K562 (cell line): Measurements from ENCODE around the gene NACC1. TPM values are rescaled to one million over a fixed set of nuclear protein-coding genes. Genes with fewer than 3 reads are reported as not detected.

Source experiments
- CBX5 ChIP-seq: IDR thresholded peaks from 2 replicates; pipeline ENCODE4 v1.6.1; 2014; ENCODE audit warnings: low read depth, borderline replicate concordance
- HNRNPL ChIP-seq: fragments of 200-400 bp; formaldehyde crosslinking; IDR thresholded peaks from 2 replicates; pipeline ENCODE4 v1.6.1; 2017; ENCODE audit warnings: low read depth, mild to moderate bottlenecking, low read length
- HSF4 ChIP-seq: fragments of 250-450 bp; sonication (Bioruptor Pico); IDR thresholded peaks from 2 replicates; pipeline ENCODE4 v2.1.2; 2022; ENCODE audit warnings: mild to moderate bottlenecking, moderate library complexity, borderline replicate concordance
- POLR2A ChIP-seq: fragments of 450-650 bp; conservative IDR thresholded peaks from 2 replicates; pipeline ENCODE4 v1.6.1; 2016
- RBBP5 ChIP-seq: fragments of 200-600 bp; sonication (generic); IDR thresholded peaks from 2 replicates; pipeline ENCODE4 v1.6.1; 2012; ENCODE audit warnings: borderline replicate concordance, mild to moderate bottlenecking, low read length, control low read depth, inconsistent platforms; ENCODE audit not compliant: insufficient read depth, poor library complexity, severe bottlenecking
- SIN3A ChIP-seq, 2 experiments: fragments of 150-350 bp in 1 of 2; IDR thresholded peaks; 2 replicates each; pipeline ENCODE4 v1.6.1; 2011 to 2016; ENCODE audit warnings: borderline replicate concordance in 2 of 2, low read depth in 2 of 2, low read length in 2 of 2, mild to moderate bottlenecking in 2 of 2, moderate library complexity in 2 of 2; ENCODE audit not compliant: control insufficient read depth in 1 of 2
- ZNF707 ChIP-seq: fragments of 250-450 bp; sonication (Bioruptor Pico); conservative IDR thresholded peaks from 2 replicates; pipeline ENCODE4 v1.8.0; 2022; ENCODE audit warnings: inconsistent platforms, mild to moderate bottlenecking, moderate library complexity
- polyA plus RNA-seq, 8 experiments: library from polyadenylated mRNA; depleted of rRNA in 4 of 8; stranded (reverse) in 5 of 8; unstranded in 3 of 8; fragments of >200 nt; fragmentation: Nextera tagmentation in 2 of 8; fragmentation: Illumina TruSeq in 1 of 8; extraction: Ambion mirVana in 2 of 8; extraction: Trizol in 1 of 8; gene quantifications; 2 replicates each; pipeline versions ENCODE4 v1.2.1 to v1.2.3, GENCODE V29; 2011 to 2014; ENCODE audit warnings: inconsistent platforms in 1 of 8, missing spikeins in 1 of 8
- total RNA-seq, 7 experiments: library from RNA; depleted of rRNA in 6 of 7; stranded (reverse); fragments of >200 nt in 6 of 7; fragmentation: Illumina TruSeq in 2 of 7; extraction: Trizol in 2 of 7; gene quantifications; 2 replicates each; pipeline versions ENCODE4 v1.2.1 to v1.2.3, GENCODE V29; 2011 to 2021; ENCODE audit warnings: low replicate concordance in 1 of 7
- TF ChIP-seq, protein P1 (sequence below), 2 experiments: IDR thresholded peaks; 2 replicates each; pipeline ENCODE4 v1.6.1; 2012; ENCODE audit warnings: improper control_type of control experiment in 2 of 2, low read depth in 2 of 2, low read length in 2 of 2, borderline replicate concordance in 1 of 2
- TF ChIP-seq, protein P2 (sequence below): fragments of 450-650 bp; IDR thresholded peaks from 2 replicates; pipeline ENCODE4 v1.6.1; 2016; ENCODE audit warnings: mild to moderate bottlenecking, moderate library complexity
- TF ChIP-seq, protein P3 (sequence below): sonication (generic); formaldehyde crosslinking; IDR thresholded peaks from 2 replicates; pipeline ENCODE4 v1.9.0; 2022; ENCODE audit warnings: mild to moderate bottlenecking, missing genetic modification reagents

Gene NACC1
- total and polyA plus RNA-seq, 9 of the 15 experiments (the other 6 are each of a cell fraction or from before 2014, with no cell fraction given): 0.04 to 96.6 (median 25.8) TPM

DNA sequence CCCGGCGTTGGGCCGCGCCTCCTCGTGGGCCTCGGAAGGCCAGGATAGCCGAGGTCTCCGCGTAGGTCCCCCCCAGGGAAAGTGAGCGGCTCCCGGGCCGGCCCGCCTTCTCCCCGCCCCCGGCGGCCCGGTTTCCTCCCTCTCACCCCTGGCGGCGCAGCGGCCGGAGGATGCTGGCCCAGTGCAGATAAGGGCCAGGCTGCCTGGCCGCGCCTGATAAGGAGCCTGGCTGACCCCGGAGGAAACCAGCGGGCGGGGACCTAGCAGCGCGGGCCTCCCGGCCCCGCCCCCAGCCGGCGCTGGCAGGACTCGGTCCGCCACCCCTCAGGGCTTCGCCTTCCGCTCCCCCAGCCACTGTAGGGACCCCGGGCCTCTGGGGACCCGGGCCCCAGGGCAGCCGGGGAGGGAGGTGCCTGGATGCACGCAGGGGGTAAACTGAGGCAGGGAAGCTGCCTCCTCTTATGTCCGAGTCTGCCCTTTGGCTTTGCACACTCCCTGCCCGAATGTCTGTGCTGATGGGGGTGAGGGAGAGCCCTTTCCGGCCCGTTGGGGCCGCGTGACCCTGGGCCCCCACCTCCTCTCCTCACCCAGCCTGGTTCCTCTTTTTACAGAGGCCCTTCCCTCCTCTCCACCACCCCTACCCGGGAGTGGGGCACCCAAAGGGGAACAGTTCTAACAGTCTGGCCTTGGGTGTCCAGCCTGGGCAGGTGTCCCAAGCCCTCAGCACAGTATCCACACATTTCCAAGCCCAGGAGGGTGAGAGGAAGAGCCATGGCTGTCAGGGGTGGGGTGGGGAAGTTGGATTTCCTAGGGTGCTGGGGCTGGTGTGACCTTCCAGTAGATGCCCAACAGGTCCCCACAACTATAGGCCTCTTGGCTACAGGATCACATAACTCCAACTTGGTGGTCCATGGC, 15.1 kb upstream of the NACC1 start, which contains the start of gene LYL1 (continued):
- TF ChIP-seq, protein P1, sequence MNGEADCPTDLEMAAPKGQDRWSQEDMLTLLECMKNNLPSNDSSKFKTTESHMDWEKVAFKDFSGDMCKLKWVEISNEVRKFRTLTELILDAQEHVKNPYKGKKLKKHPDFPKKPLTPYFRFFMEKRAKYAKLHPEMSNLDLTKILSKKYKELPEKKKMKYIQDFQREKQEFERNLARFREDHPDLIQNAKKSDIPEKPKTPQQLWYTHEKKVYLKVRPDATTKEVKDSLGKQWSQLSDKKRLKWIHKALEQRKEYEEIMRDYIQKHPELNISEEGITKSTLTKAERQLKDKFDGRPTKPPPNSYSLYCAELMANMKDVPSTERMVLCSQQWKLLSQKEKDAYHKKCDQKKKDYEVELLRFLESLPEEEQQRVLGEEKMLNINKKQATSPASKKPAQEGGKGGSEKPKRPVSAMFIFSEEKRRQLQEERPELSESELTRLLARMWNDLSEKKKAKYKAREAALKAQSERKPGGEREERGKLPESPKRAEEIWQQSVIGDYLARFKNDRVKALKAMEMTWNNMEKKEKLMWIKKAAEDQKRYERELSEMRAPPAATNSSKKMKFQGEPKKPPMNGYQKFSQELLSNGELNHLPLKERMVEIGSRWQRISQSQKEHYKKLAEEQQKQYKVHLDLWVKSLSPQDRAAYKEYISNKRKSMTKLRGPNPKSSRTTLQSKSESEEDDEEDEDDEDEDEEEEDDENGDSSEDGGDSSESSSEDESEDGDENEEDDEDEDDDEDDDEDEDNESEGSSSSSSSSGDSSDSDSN (IDR thresholded peaks at IDR 0.05; ENCODE audit: borderline replicate concordance in 1 of 2, low read depth in 2 of 2, low read length in 2 of 2): peak; percentile 87 to 98; a peak in 3 of 4 replicates
- no peak for TF ChIP-seq ZNF707
- TF ChIP-seq, protein P2, sequence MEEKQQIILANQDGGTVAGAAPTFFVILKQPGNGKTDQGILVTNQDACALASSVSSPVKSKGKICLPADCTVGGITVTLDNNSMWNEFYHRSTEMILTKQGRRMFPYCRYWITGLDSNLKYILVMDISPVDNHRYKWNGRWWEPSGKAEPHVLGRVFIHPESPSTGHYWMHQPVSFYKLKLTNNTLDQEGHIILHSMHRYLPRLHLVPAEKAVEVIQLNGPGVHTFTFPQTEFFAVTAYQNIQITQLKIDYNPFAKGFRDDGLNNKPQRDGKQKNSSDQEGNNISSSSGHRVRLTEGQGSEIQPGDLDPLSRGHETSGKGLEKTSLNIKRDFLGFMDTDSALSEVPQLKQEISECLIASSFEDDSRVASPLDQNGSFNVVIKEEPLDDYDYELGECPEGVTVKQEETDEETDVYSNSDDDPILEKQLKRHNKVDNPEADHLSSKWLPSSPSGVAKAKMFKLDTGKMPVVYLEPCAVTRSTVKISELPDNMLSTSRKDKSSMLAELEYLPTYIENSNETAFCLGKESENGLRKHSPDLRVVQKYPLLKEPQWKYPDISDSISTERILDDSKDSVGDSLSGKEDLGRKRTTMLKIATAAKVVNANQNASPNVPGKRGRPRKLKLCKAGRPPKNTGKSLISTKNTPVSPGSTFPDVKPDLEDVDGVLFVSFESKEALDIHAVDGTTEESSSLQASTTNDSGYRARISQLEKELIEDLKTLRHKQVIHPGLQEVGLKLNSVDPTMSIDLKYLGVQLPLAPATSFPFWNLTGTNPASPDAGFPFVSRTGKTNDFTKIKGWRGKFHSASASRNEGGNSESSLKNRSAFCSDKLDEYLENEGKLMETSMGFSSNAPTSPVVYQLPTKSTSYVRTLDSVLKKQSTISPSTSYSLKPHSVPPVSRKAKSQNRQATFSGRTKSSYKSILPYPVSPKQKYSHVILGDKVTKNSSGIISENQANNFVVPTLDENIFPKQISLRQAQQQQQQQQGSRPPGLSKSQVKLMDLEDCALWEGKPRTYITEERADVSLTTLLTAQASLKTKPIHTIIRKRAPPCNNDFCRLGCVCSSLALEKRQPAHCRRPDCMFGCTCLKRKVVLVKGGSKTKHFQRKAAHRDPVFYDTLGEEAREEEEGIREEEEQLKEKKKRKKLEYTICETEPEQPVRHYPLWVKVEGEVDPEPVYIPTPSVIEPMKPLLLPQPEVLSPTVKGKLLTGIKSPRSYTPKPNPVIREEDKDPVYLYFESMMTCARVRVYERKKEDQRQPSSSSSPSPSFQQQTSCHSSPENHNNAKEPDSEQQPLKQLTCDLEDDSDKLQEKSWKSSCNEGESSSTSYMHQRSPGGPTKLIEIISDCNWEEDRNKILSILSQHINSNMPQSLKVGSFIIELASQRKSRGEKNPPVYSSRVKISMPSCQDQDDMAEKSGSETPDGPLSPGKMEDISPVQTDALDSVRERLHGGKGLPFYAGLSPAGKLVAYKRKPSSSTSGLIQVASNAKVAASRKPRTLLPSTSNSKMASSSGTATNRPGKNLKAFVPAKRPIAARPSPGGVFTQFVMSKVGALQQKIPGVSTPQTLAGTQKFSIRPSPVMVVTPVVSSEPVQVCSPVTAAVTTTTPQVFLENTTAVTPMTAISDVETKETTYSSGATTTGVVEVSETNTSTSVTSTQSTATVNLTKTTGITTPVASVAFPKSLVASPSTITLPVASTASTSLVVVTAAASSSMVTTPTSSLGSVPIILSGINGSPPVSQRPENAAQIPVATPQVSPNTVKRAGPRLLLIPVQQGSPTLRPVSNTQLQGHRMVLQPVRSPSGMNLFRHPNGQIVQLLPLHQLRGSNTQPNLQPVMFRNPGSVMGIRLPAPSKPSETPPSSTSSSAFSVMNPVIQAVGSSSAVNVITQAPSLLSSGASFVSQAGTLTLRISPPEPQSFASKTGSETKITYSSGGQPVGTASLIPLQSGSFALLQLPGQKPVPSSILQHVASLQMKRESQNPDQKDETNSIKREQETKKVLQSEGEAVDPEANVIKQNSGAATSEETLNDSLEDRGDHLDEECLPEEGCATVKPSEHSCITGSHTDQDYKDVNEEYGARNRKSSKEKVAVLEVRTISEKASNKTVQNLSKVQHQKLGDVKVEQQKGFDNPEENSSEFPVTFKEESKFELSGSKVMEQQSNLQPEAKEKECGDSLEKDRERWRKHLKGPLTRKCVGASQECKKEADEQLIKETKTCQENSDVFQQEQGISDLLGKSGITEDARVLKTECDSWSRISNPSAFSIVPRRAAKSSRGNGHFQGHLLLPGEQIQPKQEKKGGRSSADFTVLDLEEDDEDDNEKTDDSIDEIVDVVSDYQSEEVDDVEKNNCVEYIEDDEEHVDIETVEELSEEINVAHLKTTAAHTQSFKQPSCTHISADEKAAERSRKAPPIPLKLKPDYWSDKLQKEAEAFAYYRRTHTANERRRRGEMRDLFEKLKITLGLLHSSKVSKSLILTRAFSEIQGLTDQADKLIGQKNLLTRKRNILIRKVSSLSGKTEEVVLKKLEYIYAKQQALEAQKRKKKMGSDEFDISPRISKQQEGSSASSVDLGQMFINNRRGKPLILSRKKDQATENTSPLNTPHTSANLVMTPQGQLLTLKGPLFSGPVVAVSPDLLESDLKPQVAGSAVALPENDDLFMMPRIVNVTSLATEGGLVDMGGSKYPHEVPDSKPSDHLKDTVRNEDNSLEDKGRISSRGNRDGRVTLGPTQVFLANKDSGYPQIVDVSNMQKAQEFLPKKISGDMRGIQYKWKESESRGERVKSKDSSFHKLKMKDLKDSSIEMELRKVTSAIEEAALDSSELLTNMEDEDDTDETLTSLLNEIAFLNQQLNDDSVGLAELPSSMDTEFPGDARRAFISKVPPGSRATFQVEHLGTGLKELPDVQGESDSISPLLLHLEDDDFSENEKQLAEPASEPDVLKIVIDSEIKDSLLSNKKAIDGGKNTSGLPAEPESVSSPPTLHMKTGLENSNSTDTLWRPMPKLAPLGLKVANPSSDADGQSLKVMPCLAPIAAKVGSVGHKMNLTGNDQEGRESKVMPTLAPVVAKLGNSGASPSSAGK: peak; percentile 41
- peak; percentile 4; the same call in 1 of the 2 replicates for TF ChIP-seq HSF4 (CRISPR knock-in tag)
- peak; percentile 75 for TF ChIP-seq RBBP5
- TF ChIP-seq, protein P3, sequence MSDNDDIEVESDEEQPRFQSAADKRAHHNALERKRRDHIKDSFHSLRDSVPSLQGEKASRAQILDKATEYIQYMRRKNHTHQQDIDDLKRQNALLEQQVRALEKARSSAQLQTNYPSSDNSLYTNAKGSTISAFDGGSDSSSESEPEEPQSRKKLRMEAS (CRISPR knock-in tag): peak; percentile 65
- peak; percentile 66 for TF ChIP-seq POLR2A
- TF ChIP-seq SIN3A (IDR thresholded peaks at IDR 0.05; ENCODE audit: borderline replicate concordance in 2 of 2, control insufficient read depth in 1 of 2, low read depth in 2 of 2, low read length in 2 of 2): peak; percentile 71 to 72; a peak in 2 of 4 replicates
- 0 out of 2 replicates have a peak, but pooled peaks have one; percentile 14 for TF ChIP-seq CBX5
- peak; percentile 68; the same call in 1 of the 2 replicates for TF ChIP-seq HNRNPL
